Activated CD4-positive, alpha-beta T cell treated with anti-CD3 and anti-CD28 coated beads, Interleukin-2, amount 10 ng/mL, durations not matched to agents 24 days and 14 days (primary cell): Measurements from ENCODE around the gene WBP2. TPM values are rescaled to one million over a fixed set of nuclear protein-coding genes. Genes with fewer than 3 reads are reported as not detected.

Experiments
- DNase-seq: peaks from one replicate; pipeline ENCODE4 v3.0.0; 2022
- H3K27ac Mint-ChIP-seq: one replicate; pipeline ENCODE4 v1.8.0; 2022; ENCODE audit warnings: mild to moderate bottlenecking, mixed read lengths
- H3K27me3 Mint-ChIP-seq: one replicate; pipeline ENCODE4 v1.8.0; 2022; ENCODE audit warnings: mixed read lengths
- H3K36me3 Mint-ChIP-seq: one replicate; pipeline ENCODE4 v1.8.0; 2022; ENCODE audit warnings: low read depth, mild to moderate bottlenecking, mixed read lengths
- H3K4me1 Mint-ChIP-seq: one replicate; pipeline ENCODE4 v1.8.0; 2021; ENCODE audit warnings: mixed read lengths
- H3K4me3 Mint-ChIP-seq: one replicate; pipeline ENCODE4 v1.8.0; 2022; ENCODE audit warnings: mild to moderate bottlenecking, moderate library complexity, mixed read lengths
- H3K9me3 Mint-ChIP-seq: one replicate; pipeline ENCODE4 v1.8.0; 2021; ENCODE audit warnings: mixed read lengths
- intact Hi-C: fragments of 100-400 bp; cut with micrococcal nuclease; formaldehyde crosslinking; loops from one replicate; pipeline ENCODE4 v1.15.1; 2023
- total RNA-seq: library from RNA; stranded (reverse); gene quantifications from 2 replicates; pipeline ENCODE4 v1.2.3, GENCODE V29; 2022

The WBP2 gene
- total RNA-seq, 1 donor from 2014 or later: 70.0 TPM

GRCh38 chr17:75828741-75829140 is 26.4 kb downstream of the WBP2 start:
- DNase-seq: no peak
- Mint-ChIP-seq H3K27me3 (no peaks in the 10 kb centered on the region), H3K4me3 (no peak overlapping the region), H3K4me1 (peaks cover 17% of the 10 kb centered on the region), H3K9me3 (no peaks in the 10 kb centered on the region), H3K36me3 (peaks cover 29% of the 10 kb centered on the region), H3K27ac (peak overlapping the region; percentile 37)
- intact Hi-C loops: loop anchor here (5.0 kb wide), 2 partner anchors 51 to 76 kb away; a partner anchor contains a TSS

- H3K4me3 Mint-ChIP-seq: peak overlapping the region; percentile 40
- H3K4me1 Mint-ChIP-seq: peaks cover 10% of the 10 kb centered on the region
- no peaks in the 10 kb centered on the region for H3K9me3 Mint-ChIP-seq
- H3K36me3 Mint-ChIP-seq: peaks cover 22% of the 10 kb centered on the region
- no peak for DNase-seq
- intact Hi-C loops: loop anchor here (5.0 kb wide), 2 partner anchors 51 to 76 kb away; a partner anchor contains a TSS
- no peaks in the 10 kb centered on the region for H3K27me3 Mint-ChIP-seq
- peak overlapping the region; percentile 89 for H3K27ac Mint-ChIP-seq
Observed at GRCh38 chr17:75828076-75828400, 27.1 kb downstream of the WBP2 start.

- Mint-ChIP-seq H3K27ac (peak overlapping the region; percentile 89), H3K4me1 (peaks cover 7% of the 10 kb centered on the region), H3K27me3 (no peaks in the 10 kb centered on the region), H3K4me3 (peak overlapping the region; percentile 40), H3K9me3 (no peaks in the 10 kb centered on the region), H3K36me3 (peaks cover 21% of the 10 kb centered on the region)
- intact Hi-C loops: loop anchor here (5.0 kb wide), 2 partner anchors 50 to 75 kb away; a partner anchor contains a TSS
- DNase-seq: peak; percentile 90
Observed at GRCh38 chr17:75827308-75828075, 27.6 kb downstream of the WBP2 start.

GRCh38 chr17:75826561-75827307 is 28.4 kb downstream of the WBP2 start:
- Mint-ChIP-seq H3K4me1 (peaks cover 7% of the 10 kb centered on the region), H3K9me3 (no peaks in the 10 kb centered on the region), H3K27me3 (no peaks in the 10 kb centered on the region), H3K4me3 (no peak overlapping the region), H3K27ac (no peak overlapping the region), H3K36me3 (peaks cover 21% of the 10 kb centered on the region)
- intact Hi-C loops: loop anchor here (5.0 kb wide), 2 partner anchors 49 to 74 kb away; a partner anchor contains a TSS
- no peak for DNase-seq

GRCh38 chr17:75825748-75826370 is 29.3 kb downstream of the WBP2 start:
- Mint-ChIP-seq H3K36me3 (peaks cover 25% of the 10 kb centered on the region), H3K27ac (no peak overlapping the region), H3K9me3 (no peaks in the 10 kb centered on the region), H3K4me1 (peaks cover 9% of the 10 kb centered on the region), H3K4me3 (no peak overlapping the region), H3K27me3 (no peaks in the 10 kb centered on the region)
- no peak for DNase-seq
- intact Hi-C loops: loop anchor here (5.0 kb wide), 2 partner anchors 49 to 74 kb away; a partner anchor contains a TSS

- H3K4me1 Mint-ChIP-seq: peaks cover 9% of the 10 kb centered on the region
- DNase-seq: no peak
- H3K27me3 Mint-ChIP-seq: no peaks in the 10 kb centered on the region
- H3K9me3 Mint-ChIP-seq: no peaks in the 10 kb centered on the region
- H3K27ac Mint-ChIP-seq: no peak overlapping the region
- peaks cover 25% of the 10 kb centered on the region for H3K36me3 Mint-ChIP-seq
- H3K4me3 Mint-ChIP-seq: no peak overlapping the region
- intact Hi-C loops: loop anchor here (5.0 kb wide), 2 partner anchors 48 to 73 kb away; a partner anchor contains a TSS
Observed at GRCh38 chr17:75825149-75825552, 30.0 kb downstream of the WBP2 start.

- no peak for DNase-seq
- H3K9me3 Mint-ChIP-seq: no peaks in the 10 kb centered on the region
Observed at GRCh38 chr17:75824666-75825065, 30.5 kb downstream of the WBP2 start.

GRCh38 chr17:75824050-75824552 is 31.0 kb downstream of the WBP2 start:
- no peak for DNase-seq
- intact Hi-C loops: no loop called here
- no peaks in the 10 kb centered on the region for H3K27me3 Mint-ChIP-seq
- H3K9me3 Mint-ChIP-seq: no peaks in the 10 kb centered on the region
- peaks cover 19% of the 10 kb centered on the region for H3K36me3 Mint-ChIP-seq
- H3K4me3 Mint-ChIP-seq: no peak overlapping the region
- peaks cover 9% of the 10 kb centered on the region for H3K4me1 Mint-ChIP-seq
- H3K27ac Mint-ChIP-seq: peak overlapping the region; percentile 37

More at GRCh38 chr17:75824666-75825065, 30.5 kb downstream of the WBP2 start:
- intact Hi-C loops: loop anchor here (5.0 kb wide), 2 partner anchors 47 to 72 kb away; a partner anchor contains a TSS
- Mint-ChIP-seq H3K4me3 (no peak overlapping the region), H3K27ac (no peak overlapping the region), H3K36me3 (peaks cover 22% of the 10 kb centered on the region), H3K27me3 (no peaks in the 10 kb centered on the region), H3K4me1 (peaks cover 9% of the 10 kb centered on the region)

GRCh38 chr17:75823257-75824041 is 31.7 kb downstream of the WBP2 start:
- peaks cover 24% of the 10 kb centered on the region for H3K36me3 Mint-ChIP-seq
- intact Hi-C loops: no loop called here
- no peaks in the 10 kb centered on the region for H3K9me3 Mint-ChIP-seq
- no peak overlapping the region for H3K4me3 Mint-ChIP-seq
- H3K27ac Mint-ChIP-seq: peak overlapping the region; percentile 37
- no peaks in the 10 kb centered on the region for H3K27me3 Mint-ChIP-seq
- H3K4me1 Mint-ChIP-seq: peaks cover 9% of the 10 kb centered on the region
- peak; percentile 56 for DNase-seq

GRCh38 chr17:75822800-75823166 is 32.4 kb downstream of the WBP2 start:
- Mint-ChIP-seq H3K9me3 (no peaks in the 10 kb centered on the region), H3K4me1 (peaks cover 8% of the 10 kb centered on the region), H3K4me3 (no peak overlapping the region), H3K27ac (no peak overlapping the region), H3K36me3 (peaks cover 25% of the 10 kb centered on the region), H3K27me3 (no peaks in the 10 kb centered on the region)
- intact Hi-C loops: no loop called here
- DNase-seq: peak; percentile 54

- no peaks in the 10 kb centered on the region for H3K9me3 Mint-ChIP-seq
- no peaks in the 10 kb centered on the region for H3K27me3 Mint-ChIP-seq
- H3K36me3 Mint-ChIP-seq: peaks cover 25% of the 10 kb centered on the region
- no peak overlapping the region for H3K4me3 Mint-ChIP-seq
- peak; percentile 65 for DNase-seq
- H3K4me1 Mint-ChIP-seq: peaks cover 8% of the 10 kb centered on the region
- intact Hi-C loops: no loop called here
- H3K27ac Mint-ChIP-seq: peak overlapping the region; percentile 76
Observed at GRCh38 chr17:75822119-75822799, 32.9 kb downstream of the WBP2 start.

GRCh38 chr17:75821552-75821951 is 33.6 kb downstream of the WBP2 start:
- intact Hi-C loops: no loop called here
- Mint-ChIP-seq H3K27ac (peak overlapping the region; percentile 76), H3K9me3 (no peaks in the 10 kb centered on the region)

More at GRCh38 chr17:75821552-75821951, 33.6 kb downstream of the WBP2 start:
- no peak overlapping the region for H3K4me3 Mint-ChIP-seq
- no peaks in the 10 kb centered on the region for H3K27me3 Mint-ChIP-seq
- peak; percentile 55 for DNase-seq
- peaks cover 25% of the 10 kb centered on the region for H3K36me3 Mint-ChIP-seq
- H3K4me1 Mint-ChIP-seq: peaks cover 8% of the 10 kb centered on the region
